Head of caudate nucleus (tissue), 42 donors: Measurements from ENCODE around the gene ASIC2.

Experiments used
- DNase-seq, 42 donors: peaks; one replicate each; pipeline versions ENCODE4 v3.0.0 to v3.0.0-alpha.2; 2020 to 2021; ENCODE audit warnings: mixed read lengths in 7 of 42
- intact Hi-C: fragments of 100-400 bp; cut with DNase I; formaldehyde crosslinking; loops from one replicate; pipeline ENCODE4 v1.15.0; 2022

Gene ASIC2

GRCh38 chr17:33055171-33055611 lies 237.9 kb downstream of the ASIC2 start:
- DNase-seq: peak in 1 of 42 donors; percentile 14
- intact Hi-C loops: no loop called here

- no peak for DNase-seq
- intact Hi-C loops: no loop called here
Measured at GRCh38 chr17:33054412-33054811, 238.7 kb downstream of the ASIC2 start.

GRCh38 chr17:33053676-33054075 lies 239.4 kb downstream of the ASIC2 start:
- intact Hi-C loops: no loop called here

GRCh38 chr17:33052856-33053255 lies 240.2 kb downstream of the ASIC2 start:
- intact Hi-C loops: no loop called here
- DNase-seq: no peak

More at GRCh38 chr17:33053676-33054075, 239.4 kb downstream of the ASIC2 start:
- no peak for DNase-seq

GRCh38 chr17:33050611-33051140 lies 242.4 kb downstream of the ASIC2 start:
- intact Hi-C loops: no loop called here
- no peak for DNase-seq

GRCh38 chr17:33049781-33050414 lies 243.2 kb downstream of the ASIC2 start:
- intact Hi-C loops: no loop called here
- DNase-seq: peak in 35 of 42 donors; percentile 21 to 84 (median 47)

GRCh38 chr17:33046361-33047255 lies 246.5 kb downstream of the ASIC2 start:
- intact Hi-C loops: no loop called here
- peak in 1 of 42 donors; percentile 12 for DNase-seq

- intact Hi-C loops: no loop called here
- peak in 1 of 42 donors; percentile 27 for DNase-seq
Measured at GRCh38 chr17:33045216-33045615, 247.9 kb downstream of the ASIC2 start.

- intact Hi-C loops: no loop called here
- no peak for DNase-seq
Measured at GRCh38 chr17:33044771-33045170, 248.3 kb downstream of the ASIC2 start.

GRCh38 chr17:33040461-33040860 lies 252.6 kb downstream of the ASIC2 start:
- peak in 1 of 42 donors; percentile 18 for DNase-seq
- intact Hi-C loops: no loop called here

- intact Hi-C loops: loop anchor here (10.0 kb wide), 1 partner anchor 65 kb away; no protein-coding TSS in a partner anchor
- DNase-seq: peak in 1 of 42 donors; percentile 17
Measured at GRCh38 chr17:33039874-33040273, 253.2 kb downstream of the ASIC2 start.

- intact Hi-C loops: loop anchor here (10.0 kb wide), 1 partner anchor 64 kb away; no protein-coding TSS in a partner anchor
- peak in 34 of 42 donors; percentile 13 to 70 (median 45) for DNase-seq
Measured at GRCh38 chr17:33038740-33039139, 254.4 kb downstream of the ASIC2 start.

GRCh38 chr17:33033176-33033575 lies 259.9 kb downstream of the ASIC2 start:
- DNase-seq: no peak
- intact Hi-C loops: loop anchor here (10.0 kb wide), 1 partner anchor 58 kb away; no protein-coding TSS in a partner anchor

- intact Hi-C loops: no loop called here
- DNase-seq: no peak
Measured at GRCh38 chr17:33028778-33029177, 264.3 kb downstream of the ASIC2 start.

- no peak for DNase-seq
- intact Hi-C loops: no loop called here
Measured at GRCh38 chr17:33028061-33028460, 265.0 kb downstream of the ASIC2 start.

GRCh38 chr17:33024688-33025486 lies 268.2 kb downstream of the ASIC2 start:
- DNase-seq: peak in 1 of 42 donors; percentile 9

GRCh38 chr17:33023790-33024189 lies 269.3 kb downstream of the ASIC2 start:
- intact Hi-C loops: no loop called here
- peak in 1 of 42 donors; percentile 9 for DNase-seq

More at GRCh38 chr17:33024688-33025486, 268.2 kb downstream of the ASIC2 start:
- intact Hi-C loops: no loop called here

- intact Hi-C loops: no loop called here
- peak in 1 of 42 donors; percentile 21 for DNase-seq
Measured at GRCh38 chr17:33021731-33022408, 271.2 kb downstream of the ASIC2 start.
